Measurements from ENCODE around the gene UNC119.

Gene UNC119

GRCh38 chr17:28508211-28508724 is 44.2 kb downstream of the UNC119 start:
- TF ChIP-seq CTCF (IDR thresholded peaks at IDR 0.05): no peak
- TF ChIP-seq ZFX (IDR thresholded peaks at IDR 0.05; ENCODE audit: borderline replicate concordance): no peak
- H3K27ac ChIP-seq: no peak overlapping the region

- H3K27ac ChIP-seq: no peak overlapping the region
- TF ChIP-seq CTCF (IDR thresholded peaks at IDR 0.05) (no peak), ZFX (IDR thresholded peaks at IDR 0.05; ENCODE audit: borderline replicate concordance) (no peak)
Measured at GRCh38 chr17:28507567-28508203, 44.7 kb downstream of the UNC119 start.

- H3K27ac ChIP-seq: no peak overlapping the region
- TF ChIP-seq CTCF (IDR thresholded peaks at IDR 0.05) (no peak), ZFX (IDR thresholded peaks at IDR 0.05; ENCODE audit: borderline replicate concordance) (no peak)
Measured at GRCh38 chr17:28506763-28507487, 45.5 kb downstream of the UNC119 start.

GRCh38 chr17:28505986-28506665 is 46.3 kb downstream of the UNC119 start, which contains the start of gene FOXN1:
FOXN1 (plus strand) TSS chr17:28506348; CDS start chr17:28523970, 17,622 bp downstream.
- TF ChIP-seq CTCF (IDR thresholded peaks at IDR 0.05) (no peak), ZFX (IDR thresholded peaks at IDR 0.05; ENCODE audit: borderline replicate concordance) (no peak)
- no peak within 1 kb of the TSS for H3K27ac ChIP-seq

- no peak overlapping the region for H3K27ac ChIP-seq
- no peak for TF ChIP-seq ZFX (IDR thresholded peaks at IDR 0.05; ENCODE audit: borderline replicate concordance)
- no peak for TF ChIP-seq CTCF (IDR thresholded peaks at IDR 0.05)
Measured at GRCh38 chr17:28503420-28503819, 49.0 kb downstream of the UNC119 start.

GRCh38 chr17:28501421-28502284 is 50.8 kb downstream of the UNC119 start:
- no peak overlapping the region for H3K27ac ChIP-seq
- TF ChIP-seq ZFX (IDR thresholded peaks at IDR 0.05; ENCODE audit: borderline replicate concordance) (no peak), CTCF (IDR thresholded peaks at IDR 0.05) (no peak)
